ENCODE data around the gene GAS1. TPM values are rescaled to one million over a fixed set of nuclear protein-coding genes. Genes with fewer than 3 reads are reported as not detected.

The GAS1 gene
- total RNA-seq, 1 donor from 2014 or later: 3.3 TPM

GRCh38 chr9:86909388-86909787 is 37.9 kb downstream of the GAS1 start:
- H3K4me3 ChIP-seq (ENCODE audit: low read depth, low read length): no peak overlapping the region
- no peak for TF ChIP-seq CTCF (conservative IDR thresholded peaks at IDR 0.05; ENCODE audit: low read depth, low read length)
- no peak for DNase-seq (ENCODE audit: low read depth)

GRCh38 chr9:86908261-86908660 is 39.0 kb downstream of the GAS1 start:
- no peak overlapping the region for H3K4me3 ChIP-seq (ENCODE audit: low read depth, low read length)
- TF ChIP-seq CTCF (conservative IDR thresholded peaks at IDR 0.05; ENCODE audit: low read depth, low read length): no peak
- no peak for DNase-seq (ENCODE audit: low read depth)

GRCh38 chr9:86907346-86907745 is 40.0 kb downstream of the GAS1 start:
- H3K4me3 ChIP-seq (ENCODE audit: low read depth, low read length): no peak overlapping the region
- no peak for DNase-seq (ENCODE audit: low read depth)
- no peak for TF ChIP-seq CTCF (conservative IDR thresholded peaks at IDR 0.05; ENCODE audit: low read depth, low read length)

- no peak for TF ChIP-seq CTCF (conservative IDR thresholded peaks at IDR 0.05; ENCODE audit: low read depth, low read length)
Measured at GRCh38 chr9:86903734-86904085, 43.6 kb downstream of the GAS1 start.

GRCh38 chr9:86902991-86903733 is 44.1 kb downstream of the GAS1 start:
- no peak for TF ChIP-seq CTCF (conservative IDR thresholded peaks at IDR 0.05; ENCODE audit: low read depth, low read length)
- peak overlapping the region; percentile 7 for H3K4me3 ChIP-seq (ENCODE audit: low read depth, low read length)
- no peak for DNase-seq (ENCODE audit: low read depth)

More at GRCh38 chr9:86903734-86904085, 43.6 kb downstream of the GAS1 start:
- no peak overlapping the region for H3K4me3 ChIP-seq (ENCODE audit: low read depth, low read length)
- DNase-seq (ENCODE audit: low read depth): no peak

- TF ChIP-seq CTCF (conservative IDR thresholded peaks at IDR 0.05; ENCODE audit: low read depth, low read length): no peak
- no peak for DNase-seq (ENCODE audit: low read depth)
- peak overlapping the region; percentile 7 for H3K4me3 ChIP-seq (ENCODE audit: low read depth, low read length)
Measured at GRCh38 chr9:86902586-86902985, 44.7 kb downstream of the GAS1 start.

GRCh38 chr9:86902176-86902575 is 45.1 kb downstream of the GAS1 start:
- DNase-seq (ENCODE audit: low read depth): no peak
- H3K4me3 ChIP-seq (ENCODE audit: low read depth, low read length): no peak overlapping the region
- no peak for TF ChIP-seq CTCF (conservative IDR thresholded peaks at IDR 0.05; ENCODE audit: low read depth, low read length)

Measured in epithelial cell of proximal tubule (primary cell).